Osteoblast (primary cell): ENCODE measurements around the gene EVI2B. TPM values are rescaled to one million over a fixed set of nuclear protein-coding genes. Genes with fewer than 3 reads are reported as not detected.
"Not testable (repeated sequence)": the region's sequence is repeated elsewhere in the genome, so short reads cannot be mapped to it uniquely, and the experiment has no call there.

Experiments used
- DNase-seq: peaks from one replicate; pipeline ENCODE4 v3.0.0; 2011; ENCODE audit warnings: low spot score, mixed read lengths; ENCODE audit not compliant: insufficient read length; ENCODE audit errors: missing footprints
- H2AFZ ChIP-seq: 2 replicates; pipeline ENCODE4 v1.6.0; 2011; ENCODE audit warnings: mild to moderate bottlenecking, low read length
- H3K27ac ChIP-seq: 2 replicates; pipeline ENCODE4 v1.5.1; 2011; ENCODE audit warnings: mild to moderate bottlenecking, low read depth, low read length, moderate library complexity
- H3K27me3 ChIP-seq: 2 replicates; pipeline ENCODE4 v1.6.0; 2012; ENCODE audit warnings: mild to moderate bottlenecking, control low read depth, inconsistent platforms, low read length, moderate library complexity; ENCODE audit not compliant: insufficient read depth
- H3K36me3 ChIP-seq: 2 replicates; pipeline ENCODE4 v1.5.1; 2011; ENCODE audit warnings: mild to moderate bottlenecking, low read length, control low read depth, moderate library complexity; ENCODE audit not compliant: insufficient read depth
- H3K4me1 ChIP-seq: 2 replicates; pipeline ENCODE4 v1.5.1; 2011; ENCODE audit warnings: mild to moderate bottlenecking, low read length, control low read depth, moderate library complexity; ENCODE audit not compliant: insufficient read depth
- H3K4me2 ChIP-seq: 2 replicates; pipeline ENCODE4 v1.6.0; 2011; ENCODE audit warnings: mild to moderate bottlenecking, low read length; ENCODE audit not compliant: insufficient read depth
- H3K4me3 ChIP-seq: fragments of 200-600 bp; sonication (generic); 3 replicates; pipeline ENCODE4 v1.5.1; 2012; ENCODE audit warnings: mild to moderate bottlenecking, low read length, inconsistent platforms; ENCODE audit not compliant: insufficient read depth
- H3K79me2 ChIP-seq: 2 replicates; pipeline ENCODE4 v1.6.0; 2012; ENCODE audit warnings: mild to moderate bottlenecking, low read length, control low read depth, inconsistent platforms; ENCODE audit not compliant: insufficient read depth
- H3K9me3 ChIP-seq: 2 replicates; pipeline ENCODE4 v1.5.1; 2011; ENCODE audit warnings: low read depth, low read length, control low read depth
- H4K20me1 ChIP-seq: 2 replicates; pipeline ENCODE4 v1.6.0; 2012; ENCODE audit warnings: mild to moderate bottlenecking, low read length, control low read depth; ENCODE audit not compliant: insufficient read depth
- CTCF ChIP-seq: IDR thresholded peaks from 2 replicates; pipeline ENCODE4 v1.5.1; 2011; ENCODE audit warnings: mild to moderate bottlenecking, low read depth, low read length, moderate library complexity; ENCODE audit errors: extremely low read depth
- total RNA-seq: library from RNA; depleted of rRNA; stranded (reverse); fragments of >200 nt; gene quantifications from 2 replicates; pipeline ENCODE4 v1.2.3, GENCODE V29; 2012

The EVI2B gene
- total RNA-seq, 1 donor: 4.0 TPM

- Histone ChIP-seq H3K36me3 (peaks cover 46% of the 10 kb centered on the region), H3K4me3 (no peak overlapping the region)
These were observed 42.1 kb upstream of the EVI2B start for GRCh38 chr17:31355935-31356334.

GRCh38 chr17:31349454-31349853 lies 35.6 kb upstream of the EVI2B start:
- DNase-seq: peak; percentile 51
- Histone ChIP-seq H4K20me1 (no peaks in the 10 kb centered on the region), H3K4me3 (no peak overlapping the region), H3K9me3 (no peaks in the 10 kb centered on the region), H3K4me1 (no peaks in the 10 kb centered on the region), H3K27ac (no peak overlapping the region), H3K36me3 (peaks cover 45% of the 10 kb centered on the region), H3K4me2 (no peak overlapping the region), H2AFZ (no peak overlapping the region), H3K27me3 (no peaks in the 10 kb centered on the region), H3K79me2 (no peaks in the 10 kb centered on the region)
- TF ChIP-seq CTCF: no peak

More at GRCh38 chr17:31355935-31356334, 42.1 kb upstream of the EVI2B start:
- no peak for DNase-seq
- Histone ChIP-seq H3K9me3 (no peaks in the 10 kb centered on the region), H3K27me3 (no peaks in the 10 kb centered on the region), H2AFZ (no peak overlapping the region), H3K4me2 (no peak overlapping the region), H3K27ac (no peak overlapping the region), H3K79me2 (no peaks in the 10 kb centered on the region), H4K20me1 (no peaks in the 10 kb centered on the region), H3K4me1 (no peaks in the 10 kb centered on the region)
- TF ChIP-seq CTCF: no peak

- H3K9me3 ChIP-seq, H3K4me3 ChIP-seq, H3K27ac ChIP-seq, H3K27me3 ChIP-seq, H4K20me1 ChIP-seq, H3K4me1 ChIP-seq, H3K79me2 ChIP-seq, DNase-seq, H3K4me2 ChIP-seq, H2AFZ ChIP-seq: not testable (repeated sequence)
- H3K36me3 ChIP-seq: peaks cover 29% of the 10 kb centered on the region
These were observed 31.4 kb upstream of the EVI2B start for GRCh38 chr17:31345191-31345747.

- no peak overlapping the region for H3K4me3 ChIP-seq
These were observed 26.2 kb upstream of the EVI2B start for GRCh38 chr17:31339906-31340661.

More at GRCh38 chr17:31339906-31340661, 26.2 kb upstream of the EVI2B start:
- Histone ChIP-seq H3K27ac (peak overlapping the region; percentile 60), H3K79me2 (no peaks in the 10 kb centered on the region), H3K9me3 (no peaks in the 10 kb centered on the region), H3K27me3 (no peaks in the 10 kb centered on the region), H2AFZ (no peak overlapping the region), H3K36me3 (peaks cover 39% of the 10 kb centered on the region), H3K4me2 (peak overlapping the region; percentile 47), H4K20me1 (no peaks in the 10 kb centered on the region), H3K4me1 (peaks cover 13% of the 10 kb centered on the region)
- peak; percentile 96 for DNase-seq
- no peak for TF ChIP-seq CTCF
